ENCODE results near the gene PNMA8C.
"Not testable (repeated sequence)": the region's sequence is repeated elsewhere in the genome, so short reads cannot be mapped to it uniquely, and the experiment has no call there.

PNMA8C gene

GRCh38 chr19:46411088-46411924 is 17.4 kb downstream of the PNMA8C start:
- DNase-seq (ENCODE audit: low spot score): no peak

GRCh38 chr19:46410205-46411087 is 18.3 kb downstream of the PNMA8C start:
- no peak for DNase-seq (ENCODE audit: low spot score)

- no peak for DNase-seq (ENCODE audit: low spot score)
These were observed 19.5 kb downstream of the PNMA8C start for GRCh38 chr19:46409191-46409590.

- no peak for DNase-seq (ENCODE audit: low spot score)
These were observed 20.1 kb downstream of the PNMA8C start for GRCh38 chr19:46408664-46409039.

- DNase-seq (ENCODE audit: low spot score): no peak
These were observed 20.7 kb downstream of the PNMA8C start for GRCh38 chr19:46407856-46408663.

- DNase-seq (ENCODE audit: low spot score): no peak
These were observed 21.8 kb downstream of the PNMA8C start for GRCh38 chr19:46406976-46407375.

GRCh38 chr19:46404753-46405468 is 23.8 kb downstream of the PNMA8C start:
- DNase-seq (ENCODE audit: low spot score): no peak

DNA sequence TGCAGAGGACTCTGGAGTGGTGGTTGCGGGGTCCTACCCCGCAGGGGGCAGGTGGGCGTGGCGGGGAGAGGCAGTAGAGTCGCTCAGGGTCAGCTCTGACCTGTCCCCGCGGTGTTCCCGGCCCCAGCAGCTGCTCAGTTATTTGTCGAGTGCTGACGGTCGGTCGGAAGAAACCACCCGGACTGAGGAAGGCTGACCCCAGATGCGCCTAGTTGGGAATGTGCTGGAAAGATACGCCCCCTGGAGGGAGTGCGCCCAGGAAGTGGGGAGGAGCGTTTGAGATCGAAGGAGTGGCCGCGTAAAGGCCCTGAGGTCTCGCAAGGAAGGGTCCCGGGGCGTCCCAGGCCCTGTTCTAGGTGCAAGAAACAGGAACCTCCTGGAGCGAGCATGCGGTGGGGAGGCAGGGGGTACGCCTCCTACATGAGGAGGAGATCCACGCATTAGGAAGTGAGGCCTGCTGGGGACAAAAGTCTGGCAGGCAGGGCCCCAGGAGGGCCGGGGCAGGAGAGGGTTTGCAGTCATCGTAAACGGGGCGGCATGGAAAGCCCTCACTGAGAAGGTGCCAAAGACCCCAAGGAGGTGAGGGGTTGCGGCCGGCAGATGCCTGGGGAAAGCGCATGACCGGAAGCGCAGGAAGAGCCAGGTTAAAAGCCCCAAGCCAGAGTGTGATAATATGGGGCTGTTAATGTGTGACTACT is 24.5 kb downstream of the PNMA8C start:
- no peak for DNase-seq (ENCODE audit: low spot score)

DNA sequence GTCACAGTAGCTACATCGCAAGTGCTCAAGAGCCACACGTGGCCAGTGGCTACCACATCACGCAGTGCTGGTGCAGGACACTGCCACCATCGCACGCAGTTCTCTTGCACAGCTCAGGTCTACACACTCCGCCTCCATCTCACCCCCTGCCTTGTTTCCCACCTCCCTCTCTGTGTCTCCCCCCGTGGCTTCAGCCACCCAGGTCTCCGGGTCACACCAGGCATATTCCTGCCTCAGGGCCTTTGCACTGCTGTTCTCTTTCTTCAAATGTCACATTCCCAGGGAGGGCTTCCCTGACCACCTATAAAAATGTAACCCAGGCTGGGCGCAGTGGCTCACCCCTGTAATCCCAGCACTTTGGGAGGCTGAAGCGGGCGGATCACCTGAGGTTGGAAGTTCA is 26.0 kb downstream of the PNMA8C start:
- no peak for DNase-seq (ENCODE audit: low spot score)

- not testable (repeated sequence) for DNase-seq (ENCODE audit: low spot score)
These were observed 30.8 kb downstream of the PNMA8C start for GRCh38 chr19:46397801-46398479.

DNA sequence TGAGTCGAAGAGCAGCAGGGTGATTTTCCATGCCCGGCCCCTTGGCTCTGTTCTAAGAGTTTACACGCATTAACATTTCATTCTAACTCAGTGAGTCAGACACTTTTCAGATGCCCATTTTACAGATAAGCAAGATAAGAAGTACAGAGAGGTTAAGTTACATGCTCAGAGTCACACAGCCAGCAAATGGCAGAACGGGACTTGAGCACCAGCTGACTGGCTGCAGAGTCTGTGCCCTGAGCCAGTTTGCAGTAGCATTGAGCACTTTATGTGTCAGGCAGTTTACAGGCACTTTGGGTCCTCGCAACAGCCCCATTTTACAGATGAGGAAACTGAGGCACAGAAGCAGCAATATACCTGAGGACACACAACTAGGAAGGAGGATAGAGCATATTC is 34.3 kb downstream of the PNMA8C start:
- no peak for DNase-seq (ENCODE audit: low spot score)

- DNase-seq (ENCODE audit: low spot score): no peak
These were observed 35.0 kb downstream of the PNMA8C start for GRCh38 chr19:46393456-46394401.

DNA sequence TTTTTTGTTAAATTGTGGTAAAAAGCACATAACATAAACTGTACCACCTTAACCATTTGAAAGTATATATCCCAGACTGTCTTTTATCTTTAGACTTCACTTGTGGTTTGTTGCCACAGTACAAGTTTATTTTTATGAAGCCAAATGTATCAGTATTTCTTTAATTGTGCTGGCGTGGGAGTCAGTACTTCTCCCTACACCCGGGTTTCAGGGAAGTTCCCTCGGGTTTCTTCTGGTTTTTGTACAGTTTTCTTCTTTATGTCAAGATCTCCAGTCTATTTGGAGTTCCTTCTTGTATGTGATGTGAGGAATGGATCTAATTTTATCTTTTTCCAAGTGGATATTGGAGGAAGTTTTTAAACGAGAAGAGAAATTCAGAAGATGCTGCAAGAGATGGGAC is 35.9 kb downstream of the PNMA8C start:
- DNase-seq (ENCODE audit: low spot score): no peak

GRCh38 chr19:46392252-46392801 is 36.4 kb downstream of the PNMA8C start:
- no peak for DNase-seq (ENCODE audit: low spot score)

- no peak for DNase-seq (ENCODE audit: low spot score)
These were observed 37.2 kb downstream of the PNMA8C start for GRCh38 chr19:46391296-46392251.

DNA sequence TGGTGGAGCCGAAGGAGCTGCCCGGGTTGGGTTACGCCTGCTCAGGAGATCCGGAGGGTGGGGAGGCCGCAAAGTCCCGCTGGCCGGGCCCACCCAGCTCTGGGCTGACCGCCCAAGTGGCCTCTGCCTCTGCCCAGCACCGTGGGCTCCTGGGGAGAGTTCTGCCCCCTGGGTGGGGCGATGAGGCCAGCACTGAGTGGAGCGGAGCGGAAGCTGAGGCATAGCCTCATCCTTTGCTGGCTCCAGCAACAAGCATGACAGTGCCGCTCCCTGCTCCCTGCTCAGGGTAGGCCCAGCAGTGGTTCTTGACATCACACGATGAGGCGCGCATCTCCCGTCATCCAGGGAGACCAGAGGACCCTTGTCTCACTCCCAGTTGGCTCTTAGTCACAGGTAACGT is 37.9 kb downstream of the PNMA8C start:
- no peak for DNase-seq (ENCODE audit: low spot score)

DNA sequence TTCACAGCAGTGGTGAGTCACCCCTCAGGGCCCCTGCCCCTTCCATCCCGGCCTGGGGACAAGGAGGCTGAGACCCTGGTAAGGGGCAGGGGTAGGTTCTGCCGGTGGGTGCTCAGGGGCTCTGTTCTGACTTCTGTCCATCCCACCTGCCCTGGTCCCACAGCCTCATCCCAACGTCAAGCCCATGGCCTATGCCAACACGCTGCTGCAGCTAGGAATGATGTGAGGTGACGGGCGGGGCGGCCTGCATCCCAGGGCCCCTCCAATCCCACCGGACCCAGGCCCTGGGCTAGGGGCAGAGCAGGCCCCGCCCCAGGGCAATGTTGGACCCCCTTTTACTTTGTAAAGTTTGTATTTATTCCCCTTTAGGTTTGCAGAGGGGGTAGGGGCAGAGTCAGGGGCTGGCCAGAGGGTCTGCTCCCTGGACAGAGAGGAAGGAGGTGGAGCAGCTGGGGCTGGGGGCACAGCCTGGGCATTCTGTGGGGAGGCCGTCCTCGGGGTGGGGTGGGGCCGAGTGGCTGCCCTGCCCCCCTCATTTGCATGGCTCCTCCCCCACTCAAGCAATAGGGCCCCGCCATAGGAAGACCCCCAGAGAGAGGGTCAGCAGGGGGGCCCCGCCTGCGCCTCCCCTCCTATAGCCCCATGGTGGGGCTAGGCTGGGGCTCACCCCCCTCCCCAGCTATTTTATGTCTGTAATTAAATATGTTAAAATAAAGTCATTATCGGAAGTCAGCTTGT is 38.4 kb downstream of the PNMA8C start:
- no peak for DNase-seq (ENCODE audit: low spot score)
